GM18517 (cell line): ENCODE results near the gene TIPARP.

ENCODE experiments used
- ATAC-seq: cut with Tn5 transposase; IDR thresholded peaks from one replicate; pipeline ENCODE4 v1.9.1; 2021; ENCODE audit warnings: mild to moderate bottlenecking, moderate library complexity; ENCODE audit not compliant: unreplicated experiment

TIPARP gene

DNA sequence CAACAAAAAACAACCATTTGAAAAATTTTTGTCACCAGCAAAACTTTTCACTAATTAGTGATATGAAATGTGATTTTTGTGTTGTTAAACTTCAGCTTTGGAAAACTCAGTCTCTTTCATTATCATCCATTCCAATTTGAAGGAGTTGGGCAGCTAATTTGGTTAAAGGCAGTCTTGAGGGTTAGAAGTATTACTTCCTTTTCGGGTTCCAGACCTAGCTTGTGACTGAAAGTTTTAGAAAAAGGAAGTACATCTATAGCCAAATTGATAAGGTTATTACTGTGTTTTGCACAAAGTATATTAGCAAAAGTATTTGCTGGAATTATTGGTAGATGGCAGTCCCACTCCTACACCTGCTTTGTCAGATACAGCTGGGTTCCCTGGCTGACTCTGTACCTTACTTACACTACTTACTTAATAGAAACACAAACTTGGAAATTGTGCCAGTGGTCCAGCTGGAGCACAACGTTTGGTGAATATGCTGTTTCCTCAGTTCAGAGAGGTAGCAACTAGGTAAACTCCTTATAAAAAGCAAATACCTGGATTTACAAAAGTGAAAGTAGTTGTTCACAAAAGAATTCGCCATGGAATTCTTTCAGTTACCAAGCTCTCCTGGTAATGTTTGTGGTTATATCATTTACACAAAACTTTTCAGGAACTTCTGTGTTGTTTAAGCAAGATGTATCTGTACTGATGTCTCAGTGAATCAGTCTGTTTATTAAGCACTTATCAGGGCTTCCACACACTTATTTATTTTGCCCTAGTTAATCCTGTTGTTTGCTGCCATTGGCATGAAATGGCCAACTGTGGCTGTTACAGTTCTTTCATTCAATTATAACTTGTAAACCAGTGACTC, 31.6 kb downstream of the TIPARP start:
- peak; percentile 79 for ATAC-seq

DNA sequence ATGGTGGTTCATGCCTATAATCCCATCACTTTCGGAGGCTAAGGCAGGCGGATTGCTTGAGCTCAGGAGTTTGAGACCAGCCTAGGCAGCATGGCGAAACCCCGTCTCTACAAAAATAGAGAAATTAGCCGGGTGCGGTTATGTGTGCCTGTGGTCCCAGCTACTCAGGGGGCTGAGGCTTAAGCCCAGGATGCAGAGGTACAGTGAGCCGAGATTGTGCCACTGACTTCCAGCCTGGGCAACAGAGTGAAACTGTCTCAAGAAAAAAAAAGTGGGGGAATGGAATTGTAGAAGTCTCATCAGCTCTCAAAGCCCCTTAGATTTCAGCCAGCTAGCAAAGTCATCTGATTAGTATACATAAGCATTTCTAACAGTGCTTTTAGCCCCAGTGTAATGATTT, 33.2 kb downstream of the TIPARP start:
- ATAC-seq: no peak

DNA sequence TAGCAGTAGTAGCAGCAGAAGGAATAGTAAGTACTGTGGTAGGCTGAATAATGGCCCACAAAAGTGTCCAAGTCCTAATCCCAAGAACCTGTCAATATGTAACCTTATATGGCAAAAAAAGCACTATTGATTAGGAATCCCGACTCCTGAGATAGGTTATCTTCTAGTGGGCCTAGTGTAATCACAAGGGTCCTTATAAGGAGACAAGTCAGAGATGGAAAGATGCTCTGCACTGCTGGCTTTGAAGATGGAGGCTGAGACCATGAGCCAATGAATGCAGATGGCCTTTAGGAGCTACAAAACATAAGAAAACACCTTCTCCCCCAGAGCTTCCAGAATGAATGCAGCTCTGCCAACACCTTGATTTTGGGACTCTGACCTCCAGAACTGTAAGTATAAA, 36.0 kb downstream of the TIPARP start:
- ATAC-seq: no peak

DNA sequence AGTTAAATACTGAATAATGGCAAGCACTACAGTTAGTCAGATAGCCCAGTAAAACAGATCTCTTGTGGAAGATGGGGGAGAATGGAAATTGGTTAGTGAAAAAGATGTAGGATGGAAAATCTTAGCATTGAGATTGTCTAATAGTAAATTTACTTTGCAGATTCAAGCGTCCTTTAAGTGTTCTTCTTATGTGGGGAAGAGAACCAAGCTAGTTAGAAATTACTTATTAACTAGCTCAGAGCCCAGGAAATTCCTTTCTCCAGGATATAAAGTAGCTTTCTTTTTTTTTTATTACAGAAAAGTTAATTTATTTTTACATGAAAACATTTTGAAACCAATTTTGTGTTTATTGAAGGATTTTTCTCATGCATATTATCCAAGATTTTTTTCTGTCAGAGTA, 36.7 kb downstream of the TIPARP start:
- ATAC-seq: no peak

DNA sequence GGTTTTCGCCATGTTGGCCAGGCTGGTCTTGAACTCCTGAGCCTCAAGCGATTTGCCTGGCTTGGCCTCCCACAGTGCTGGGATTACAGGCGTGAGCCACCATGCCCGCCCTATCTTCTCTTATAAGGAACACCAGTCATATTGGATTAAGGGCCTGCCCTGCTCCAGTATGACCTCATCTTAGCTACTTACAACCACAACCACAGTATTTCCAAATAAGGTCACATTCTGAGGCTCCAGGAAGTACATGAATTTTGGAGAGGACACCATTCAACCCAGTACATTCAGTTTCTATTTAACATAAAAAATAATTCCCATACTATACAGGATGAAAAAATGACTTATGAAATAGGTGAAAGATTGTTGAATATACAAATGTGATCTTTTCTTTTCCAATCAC, 37.6 kb downstream of the TIPARP start:
- ATAC-seq: peak; percentile 79

DNA sequence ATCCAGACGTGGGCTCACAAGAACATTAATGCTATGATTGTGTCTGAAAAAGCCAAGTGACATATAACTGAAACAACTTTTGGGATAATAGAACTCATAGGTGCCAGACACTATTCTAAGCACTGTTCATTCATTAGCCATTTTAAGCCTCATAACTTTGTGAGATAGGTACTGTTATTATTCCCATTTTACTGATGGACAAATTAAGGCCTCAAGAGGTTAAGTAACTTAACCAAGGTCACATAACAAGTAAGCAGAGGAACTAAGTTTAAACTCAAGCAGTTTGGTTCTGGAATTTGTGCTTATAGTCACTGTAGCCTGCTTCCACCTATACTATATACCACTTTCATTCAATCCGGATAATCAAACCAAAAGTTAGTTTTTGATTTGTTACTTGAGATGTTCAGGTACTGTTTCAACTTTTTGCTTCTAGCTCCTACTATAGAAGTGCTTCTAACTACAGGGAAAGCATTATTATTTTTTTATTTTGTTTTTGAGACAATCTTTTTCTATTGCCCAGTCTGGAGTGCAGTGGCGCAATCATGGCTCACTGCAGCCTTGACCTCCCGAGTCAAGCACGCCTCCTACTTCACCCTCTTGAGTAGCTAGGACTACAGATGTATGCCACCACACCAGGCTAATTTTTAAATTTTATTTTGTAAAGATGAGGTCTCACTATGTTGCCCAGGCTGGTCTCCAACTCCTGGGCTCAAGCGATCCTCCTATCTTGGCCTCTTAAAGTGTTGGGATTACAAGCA, 41.9 kb downstream of the TIPARP start:
- ATAC-seq: no peak

DNA sequence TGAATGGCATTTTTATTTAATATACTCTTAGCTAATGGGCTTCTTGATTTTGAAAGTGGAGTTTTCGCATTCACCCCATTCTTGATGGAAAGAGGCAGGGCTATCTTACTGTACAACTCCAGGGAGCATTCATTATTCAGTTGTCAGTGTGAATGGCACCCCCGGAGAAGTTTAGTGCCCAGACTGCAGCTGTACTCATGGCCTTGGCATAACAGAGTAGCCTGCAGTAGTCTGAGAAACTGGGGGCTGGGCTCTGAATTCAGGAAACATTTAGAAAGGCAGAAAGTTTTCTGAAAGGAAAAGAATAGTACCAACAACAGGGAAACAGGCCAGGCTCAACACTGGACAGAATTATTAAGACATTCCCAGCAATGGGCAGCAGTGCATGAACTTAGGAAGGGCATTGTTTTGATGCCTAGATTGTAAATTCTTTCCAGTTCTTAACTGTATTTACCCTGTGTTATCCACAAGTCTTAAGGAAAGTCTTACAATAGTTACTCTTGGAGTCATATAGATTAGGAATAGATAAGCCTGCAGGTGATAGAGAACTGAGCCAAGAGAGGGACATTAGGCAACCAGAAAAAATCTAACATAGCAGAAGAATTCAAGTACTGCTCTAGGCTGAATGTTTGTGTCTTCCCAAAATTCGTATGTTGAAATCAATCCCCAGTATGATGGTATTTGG, 44.4 kb downstream of the TIPARP start:
- ATAC-seq: no peak

DNA sequence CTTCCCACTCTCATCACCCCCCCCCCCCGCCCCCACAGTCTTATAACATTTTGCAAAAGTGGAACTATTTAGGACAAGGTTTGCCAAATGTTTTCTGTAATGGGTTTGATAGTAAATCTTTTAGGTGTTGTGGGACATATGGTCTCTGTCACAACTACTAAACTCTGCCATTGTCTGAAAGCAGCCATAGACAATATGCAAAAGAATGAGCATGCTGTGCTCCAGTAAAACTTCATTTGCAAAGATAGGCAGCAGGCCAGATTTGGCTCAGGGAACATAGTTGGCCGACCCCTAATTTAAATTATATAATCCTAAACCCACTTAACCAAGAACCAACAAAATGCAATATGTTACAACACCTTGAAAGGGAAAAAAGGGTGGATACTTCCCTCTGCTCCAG, 46.4 kb downstream of the TIPARP start:
- ATAC-seq: no peak

DNA sequence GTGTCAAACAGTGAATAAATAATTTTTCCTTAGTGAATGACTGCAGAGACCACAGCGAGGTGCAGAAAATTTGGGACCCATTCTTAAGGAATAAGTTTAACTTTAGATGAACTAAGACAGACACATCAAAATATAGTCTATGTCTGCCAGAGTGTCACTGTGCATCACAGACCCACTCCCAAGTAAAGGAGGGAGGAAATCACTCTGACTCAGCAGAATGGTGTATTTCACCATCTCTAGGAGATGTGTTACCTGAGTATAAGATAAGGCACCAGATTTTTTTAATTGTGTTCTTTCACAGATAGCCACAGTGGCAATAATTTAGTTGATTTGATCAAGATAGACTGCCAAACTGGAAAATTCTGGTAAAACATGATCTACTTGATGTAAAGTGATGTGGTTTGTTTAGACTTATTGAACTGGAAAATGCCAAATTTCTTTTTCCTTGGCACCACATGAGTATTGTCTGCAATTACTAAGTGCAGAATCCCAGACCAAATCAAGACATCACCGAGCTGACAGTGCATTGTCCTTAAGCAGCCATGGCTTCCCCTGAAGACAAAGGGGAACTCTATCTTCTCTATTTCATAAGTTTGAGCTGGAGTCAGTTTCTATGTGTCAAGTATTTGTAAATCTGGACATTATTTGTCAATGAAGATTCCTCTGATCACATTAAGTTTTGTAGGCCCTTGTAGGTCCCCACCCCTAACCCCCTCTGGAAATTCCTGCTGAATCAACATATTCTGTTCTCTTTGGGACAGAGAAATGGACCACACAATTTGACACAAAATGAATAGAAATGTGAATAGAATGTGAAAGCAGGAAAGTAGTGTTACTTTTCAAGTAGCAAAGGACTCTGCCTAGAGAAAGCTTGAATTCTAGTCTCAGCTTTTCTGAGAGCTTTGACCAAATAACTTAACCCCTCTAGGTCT, 47.6 kb downstream of the TIPARP start:
- no peak for ATAC-seq

DNA sequence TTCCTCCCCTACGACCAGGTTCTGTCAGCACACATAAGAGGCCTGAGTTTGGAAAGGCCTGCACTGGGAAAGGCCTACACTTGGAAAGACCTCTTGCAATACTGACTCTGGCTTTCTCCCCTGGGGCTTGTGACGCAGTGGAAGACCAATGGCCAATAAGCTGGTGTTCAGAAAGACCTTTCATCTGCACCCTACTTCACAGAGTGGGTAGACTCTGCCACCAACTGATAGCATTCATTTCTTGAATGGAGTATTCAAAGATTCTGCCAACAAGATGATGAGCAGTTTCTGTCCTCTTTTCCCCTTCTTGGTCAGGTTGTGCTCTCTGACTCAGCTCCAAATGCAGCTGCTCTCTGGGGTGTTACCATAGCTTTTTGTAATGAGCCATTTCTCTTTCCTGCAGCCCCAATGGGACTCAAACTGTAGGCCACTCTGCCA, 48.8 kb downstream of the TIPARP start:
- ATAC-seq: no peak

DNA sequence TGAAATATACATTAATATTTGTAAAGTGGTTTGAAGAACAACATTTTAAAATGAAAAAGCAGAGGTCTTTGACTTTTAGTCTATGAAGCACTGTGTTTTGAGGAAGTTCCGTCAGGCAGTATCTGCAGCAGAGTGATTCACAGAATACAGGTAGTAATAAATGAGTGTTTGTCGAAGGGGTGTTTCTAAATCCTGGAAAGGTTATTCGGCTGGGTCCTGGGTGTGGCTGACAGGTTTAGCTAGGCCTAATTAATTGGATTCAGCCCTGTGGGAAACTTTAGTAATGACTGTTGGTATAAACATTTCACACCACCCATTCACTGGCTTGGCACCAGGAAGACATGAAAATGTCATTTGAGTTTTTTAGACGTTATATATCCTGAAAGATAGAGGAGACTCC, 51.3 kb downstream of the TIPARP start:
- ATAC-seq: no peak

DNA sequence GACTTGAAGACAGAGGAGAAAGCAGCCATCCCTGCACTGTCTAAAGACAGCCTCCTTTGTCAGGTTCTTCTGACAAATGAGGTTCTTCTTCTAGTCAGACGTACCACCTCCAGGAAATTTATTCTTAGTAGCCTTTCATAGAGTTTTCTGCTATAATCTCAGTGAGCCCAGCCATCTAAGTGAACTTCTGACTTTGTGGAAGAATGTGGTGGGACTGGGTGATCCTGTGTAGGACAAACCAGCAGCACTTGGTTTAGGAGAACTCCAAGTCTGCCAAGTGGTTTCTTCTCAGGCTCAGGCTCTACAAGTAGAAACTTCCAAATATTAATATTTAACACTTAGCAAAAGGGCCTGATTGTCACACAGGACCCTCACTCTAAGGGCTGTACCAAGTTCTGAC, 52.1 kb downstream of the TIPARP start:
- ATAC-seq: no peak

DNA sequence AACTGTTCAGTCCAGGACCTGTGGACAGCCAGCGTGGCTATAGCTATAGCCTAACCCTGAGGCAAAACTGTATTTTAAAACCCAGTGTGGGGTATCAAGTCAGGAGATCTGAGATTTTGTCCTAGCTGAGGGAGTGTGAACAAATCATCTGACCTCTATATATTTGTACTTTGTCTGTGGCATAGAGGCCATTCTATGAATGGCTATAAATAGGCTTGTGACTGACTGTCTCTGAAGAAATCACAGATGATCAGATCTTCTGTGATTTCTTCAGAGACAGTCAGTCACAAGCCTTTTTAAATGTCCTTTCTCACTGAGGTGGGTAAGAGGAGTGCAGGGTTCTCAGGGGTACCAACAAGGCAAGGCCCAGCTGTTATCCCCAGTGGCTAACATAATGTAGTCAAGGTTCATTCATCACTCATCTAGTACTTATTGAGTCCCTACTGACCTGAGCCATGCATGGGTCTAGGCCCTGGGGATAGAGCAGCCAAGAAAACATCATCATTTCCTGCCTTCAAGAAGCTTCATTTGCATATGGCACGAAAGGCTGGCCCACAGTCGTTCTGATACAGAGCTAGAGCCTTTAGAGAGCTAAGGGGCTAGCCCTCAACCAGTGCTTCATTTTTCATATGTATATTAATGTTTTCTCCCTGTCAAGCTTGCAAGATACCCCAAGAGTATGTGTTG, 53.3 kb downstream of the TIPARP start:
- peak; percentile 81 for ATAC-seq

DNA sequence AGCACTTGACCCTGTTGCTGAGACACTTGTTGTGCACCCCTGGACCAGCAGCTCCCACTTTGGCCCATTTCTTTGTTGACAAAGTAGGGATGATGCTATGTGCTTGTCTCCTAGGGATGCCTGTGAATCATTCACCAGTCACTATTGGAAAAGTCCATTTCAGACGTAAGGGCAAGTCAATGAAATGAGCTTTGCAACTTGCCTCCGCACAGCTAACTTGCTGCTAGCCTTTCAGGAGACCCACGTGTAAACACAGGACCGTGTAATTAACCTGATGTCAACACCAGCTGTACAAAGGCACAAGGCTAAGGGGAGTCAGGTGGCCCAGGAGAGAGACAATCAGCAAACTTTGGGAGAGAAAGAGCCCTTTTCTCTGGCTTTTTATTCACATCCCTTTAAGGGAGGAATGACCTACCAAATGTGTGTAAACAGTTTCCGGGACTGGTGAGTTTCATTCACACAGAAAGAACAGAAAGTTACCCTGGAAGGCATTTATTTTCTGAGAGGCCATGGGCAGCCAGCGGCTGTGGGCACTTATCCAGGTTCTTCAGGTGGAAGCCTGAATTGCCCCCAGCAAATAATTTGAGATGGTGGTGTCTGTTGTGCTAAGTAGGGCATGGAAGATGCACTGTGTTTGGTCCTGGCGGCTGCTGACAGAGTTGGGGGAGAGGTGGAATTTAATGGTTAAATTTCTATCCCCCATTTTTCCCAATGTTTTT, 54.0 kb downstream of the TIPARP start:
- ATAC-seq: no peak

DNA sequence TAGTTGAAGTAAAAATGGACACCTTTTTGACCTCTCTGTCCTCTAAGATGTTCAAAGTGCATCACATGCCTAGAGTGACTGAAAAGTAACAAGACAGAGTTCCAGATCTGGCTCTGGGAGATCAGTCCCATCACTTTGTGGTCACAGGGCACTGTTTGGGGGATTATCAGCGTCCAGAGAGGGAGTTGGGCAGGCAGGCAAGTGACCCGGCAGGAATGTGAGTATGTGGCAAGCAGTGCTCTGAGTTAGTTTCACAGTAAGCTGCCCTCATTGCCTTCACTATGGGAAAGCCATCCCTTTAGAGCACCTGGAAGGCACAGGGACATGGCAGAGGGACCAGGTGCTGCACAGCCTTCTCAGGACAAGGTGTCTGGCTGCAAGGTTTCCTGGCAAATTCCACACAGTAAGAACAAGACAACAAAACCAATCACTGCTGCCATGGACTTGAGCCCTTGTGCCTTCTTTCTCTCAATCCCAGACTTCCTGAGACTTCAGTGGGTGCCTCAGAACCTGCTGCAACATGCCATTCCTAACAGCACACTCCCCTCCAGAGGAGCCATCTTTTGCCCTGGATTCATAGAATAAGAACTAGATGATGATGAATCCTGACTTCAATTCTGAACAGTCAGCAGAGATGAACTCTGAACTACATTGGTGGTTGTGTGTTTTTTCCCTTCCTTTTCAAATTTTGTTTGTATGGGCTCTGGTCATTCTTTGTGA, 55.2 kb downstream of the TIPARP start:
- no peak for ATAC-seq

DNA sequence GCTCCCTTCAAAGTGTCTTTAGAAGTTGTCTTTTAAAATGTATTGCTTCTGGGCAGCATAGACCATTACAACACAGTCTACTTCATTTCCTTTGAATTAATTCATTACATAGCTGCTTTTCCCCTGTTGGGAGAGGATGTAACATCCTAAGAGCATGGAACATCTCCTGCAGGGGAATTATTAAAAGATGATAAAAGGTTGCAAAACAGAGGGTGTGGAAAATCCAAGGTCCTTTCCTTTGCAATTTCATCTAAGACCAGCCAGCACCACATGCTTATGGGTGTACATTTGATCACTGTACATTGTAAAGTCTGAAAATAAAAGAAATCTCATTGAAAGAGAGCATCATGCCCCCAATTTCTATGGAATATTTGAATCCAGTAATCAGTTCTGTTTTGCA, 57.4 kb downstream of the TIPARP start:
- ATAC-seq: no peak

DNA sequence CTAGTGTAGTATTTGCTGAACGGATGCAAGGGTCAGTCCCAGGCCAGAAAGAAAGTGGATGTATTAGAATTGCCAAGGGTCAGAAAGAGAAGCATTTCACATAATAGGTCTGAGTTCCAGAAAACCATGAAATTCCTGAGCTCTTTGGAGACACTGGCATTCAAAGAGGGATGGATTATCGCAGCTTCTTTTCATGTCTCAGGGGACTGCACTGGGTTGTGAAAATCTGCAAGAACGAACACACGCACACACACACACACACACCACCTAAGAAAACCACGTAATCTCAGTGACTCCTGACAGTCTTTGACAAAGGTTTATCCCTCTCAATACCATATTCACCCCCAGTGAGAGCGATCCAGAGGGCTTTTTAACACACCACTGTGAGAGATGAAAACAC, 57.9 kb downstream of the TIPARP start:
- ATAC-seq: no peak

DNA sequence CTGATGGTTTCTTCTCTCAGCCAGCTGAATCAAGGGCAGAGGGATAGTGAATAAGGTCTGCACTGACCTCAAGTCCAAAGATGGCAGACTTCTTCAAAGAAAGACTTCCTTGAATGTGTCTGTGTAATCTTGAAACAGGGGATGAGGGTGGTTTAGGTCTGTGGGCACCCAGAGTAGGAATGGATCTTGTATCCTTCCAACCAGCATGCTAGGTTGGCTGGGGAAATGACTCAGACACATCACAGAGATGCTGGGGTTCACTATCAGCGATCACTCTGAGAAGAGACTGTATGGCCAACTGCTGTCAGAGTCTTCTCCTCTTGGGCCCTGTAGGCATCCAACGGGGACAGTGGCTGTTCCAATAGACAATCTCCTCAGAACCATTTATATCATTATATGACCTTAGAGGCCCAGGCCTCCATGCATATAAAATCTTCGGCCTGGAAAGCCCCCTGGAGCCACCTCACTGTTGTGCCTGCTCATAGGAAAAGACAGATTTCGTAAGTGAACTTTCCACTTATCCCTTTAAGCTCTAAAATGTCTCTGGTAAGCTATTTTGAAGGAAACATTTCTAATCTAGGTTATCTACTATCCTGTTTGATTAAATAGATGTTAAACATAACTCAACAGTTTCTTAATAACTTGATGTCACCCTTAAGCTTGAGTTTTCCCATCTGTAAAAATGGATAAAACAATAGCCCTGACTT, 58.5 kb downstream of the TIPARP start:
- no peak for ATAC-seq
